MCF 10A (cell line): Measurements from ENCODE around the gene KIAA1614. TPM values are rescaled to one million over a fixed set of nuclear protein-coding genes. Genes with fewer than 3 reads are reported as not detected.
A peak's percentile ranks its signal among the peaks of the same experiment; 100 is the strongest.

Experiments used
- BruUV-seq: library from RNA; stranded (reverse); fragments of 400-500 nt; replicated peaks from 2 replicates; lab custom pipeline; 2021; lab: Mats Ljungman, UMichigan
- CTCF ChIA-PET: fragments of 300-600 bp; sonication (Branson Sonifier 250); formaldehyde crosslinking; extraction: SDS; loops from one replicate; lab custom pipeline; 2021; ENCODE audit warnings: antibody characterized with exemption, inconsistent platforms; lab: Yijun Ruan, JAX
- POLR2A ChIA-PET: fragments of 300-600, 350-650 bp; sonication (Branson Sonifier 250); formaldehyde crosslinking; extraction: SDS; loops from one replicate; lab custom pipeline; 2020; ENCODE audit warnings: antibody characterized with exemption, inconsistent platforms; lab: Yijun Ruan, JAX
- DNase-seq: peaks from one replicate; pipeline ENCODE4 v3.0.0-alpha.2; 2018; ENCODE audit not compliant: unreplicated experiment
- H3K27ac Mint-ChIP-seq: one replicate; pipeline ENCODE4 v1.8.0; 2022; ENCODE audit warnings: mild to moderate bottlenecking, low read depth, mixed read lengths; ENCODE audit not compliant: unreplicated experiment
- H3K27me3 Mint-ChIP-seq: one replicate; pipeline ENCODE4 v1.8.0; 2022; ENCODE audit warnings: mixed read lengths; ENCODE audit not compliant: insufficient read depth, unreplicated experiment
- H3K36me3 Mint-ChIP-seq: one replicate; pipeline ENCODE4 v1.8.0; 2022; ENCODE audit warnings: mild to moderate bottlenecking, moderate library complexity, mixed read lengths; ENCODE audit not compliant: insufficient read depth, unreplicated experiment
- H3K4me1 Mint-ChIP-seq: one replicate; pipeline ENCODE4 v1.8.0; 2022; ENCODE audit warnings: mixed read lengths; ENCODE audit not compliant: insufficient read depth, unreplicated experiment
- H3K4me3 Mint-ChIP-seq: one replicate; pipeline ENCODE4 v1.8.0; 2022; ENCODE audit warnings: mild to moderate bottlenecking, moderate library complexity, mixed read lengths; ENCODE audit not compliant: unreplicated experiment
- H3K9me3 Mint-ChIP-seq: one replicate; pipeline ENCODE4 v1.8.0; 2022; ENCODE audit warnings: mixed read lengths; ENCODE audit not compliant: unreplicated experiment
- CTCF ChIP-seq: fragments of 200-600 bp; IDR thresholded peaks from one replicate; pipeline ENCODE4 v1.8.0; 2022; ENCODE audit warnings: antibody characterized with exemption, mild to moderate bottlenecking; ENCODE audit not compliant: unreplicated experiment
- intact Hi-C: fragments of 100-400 bp; cut with micrococcal nuclease; formaldehyde crosslinking; loops from 2 replicates; pipeline ENCODE4 v1.14.1; 2022
- total RNA-seq: library from RNA; stranded (reverse); gene quantifications from 2 replicates; pipeline ENCODE4 v1.2.3, GENCODE V29; 2022

KIAA1614 gene
- total RNA-seq, 1 experiment from 2014 or later, result 1.1 TPM

DNA sequence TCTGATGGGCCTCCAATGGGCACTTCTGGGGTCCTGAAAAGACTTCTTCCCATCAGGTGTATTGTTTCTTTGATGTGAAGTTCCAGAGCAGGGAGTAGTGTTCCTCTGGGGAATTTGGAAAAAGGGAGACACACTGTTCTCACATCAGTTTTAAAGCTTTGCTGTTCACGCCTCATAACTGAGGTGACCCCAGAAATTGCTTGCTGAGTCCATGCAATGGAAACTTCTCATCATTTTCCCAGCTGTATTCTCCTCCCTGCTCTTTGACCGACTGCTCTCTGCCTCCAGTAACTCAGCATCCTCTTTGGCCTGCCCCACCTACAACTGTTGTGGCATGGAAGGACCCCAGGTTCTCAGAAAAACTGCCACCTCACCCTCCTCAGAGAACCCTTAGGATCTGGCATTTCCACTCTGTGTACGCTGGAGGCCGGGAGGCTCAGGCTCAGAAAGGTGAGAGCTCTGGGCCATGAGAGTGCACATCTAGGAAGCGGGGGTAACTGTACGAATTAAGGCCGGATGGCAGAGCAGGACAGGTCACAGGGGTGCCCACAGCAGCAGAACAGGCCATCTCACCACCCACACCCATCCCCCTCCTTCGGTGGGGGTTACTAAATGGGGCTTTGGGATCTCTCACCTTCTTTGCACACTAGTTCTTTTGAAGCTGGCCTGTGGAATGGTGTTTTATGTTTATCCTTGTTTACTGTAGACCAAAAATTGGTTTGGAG is 58.7 kb downstream of the KIAA1614 start:
- Mint-ChIP-seq H3K9me3 (no peaks in the 10 kb centered on the region), H3K4me3 (no peak overlapping the region), H3K4me1 (no peaks in the 10 kb centered on the region), H3K27ac (no peak overlapping the region), H3K27me3 (no peaks in the 10 kb centered on the region), H3K36me3 (peaks cover 95% of the 10 kb centered on the region)
- POLR2A ChIA-PET, result interaction anchor here (0.7 to 1.0 kb wide), 2 partner anchors 9 to 119 kb away, joined by 3 to 4 read pairs; no protein-coding TSS in a partner anchor
- CTCF ChIA-PET, result interaction anchor here (0.5 to 0.9 kb wide), 2 partner anchors 96 to 170 kb away, joined by 5 to 7 read pairs; no protein-coding TSS in a partner anchor
- no peak for TF ChIP-seq CTCF
- no peak for DNase-seq
- no TSS peak for BruUV-seq
- intact Hi-C loops, result no loop called here

- intact Hi-C loops, result no loop called here
- TF ChIP-seq CTCF, result no peak
- no peak overlapping the region for H3K4me3 Mint-ChIP-seq
- H3K9me3 Mint-ChIP-seq, result no peaks in the 10 kb centered on the region
- ChIA-PET CTCF (interaction anchor here (1.1 to 1.4 kb wide), 2 partner anchors 19 to 203 kb away, joined by 3 to 5 read pairs; no protein-coding TSS in a partner anchor), POLR2A (interaction anchor here (1.0 kb wide), 1 partner anchor 19 kb away, joined by 3 read pairs; no protein-coding TSS in a partner anchor)
- H3K4me1 Mint-ChIP-seq, result no peaks in the 10 kb centered on the region
- H3K27ac Mint-ChIP-seq, result peak overlapping the region; percentile 35
- no TSS peak for BruUV-seq
- H3K36me3 Mint-ChIP-seq, result peaks cover 96% of the 10 kb centered on the region
- H3K27me3 Mint-ChIP-seq, result no peaks in the 10 kb centered on the region
- DNase-seq, result no peak
These were observed 60.7 kb downstream of the KIAA1614 start for GRCh38 chr1:180973369-180973768.

DNA sequence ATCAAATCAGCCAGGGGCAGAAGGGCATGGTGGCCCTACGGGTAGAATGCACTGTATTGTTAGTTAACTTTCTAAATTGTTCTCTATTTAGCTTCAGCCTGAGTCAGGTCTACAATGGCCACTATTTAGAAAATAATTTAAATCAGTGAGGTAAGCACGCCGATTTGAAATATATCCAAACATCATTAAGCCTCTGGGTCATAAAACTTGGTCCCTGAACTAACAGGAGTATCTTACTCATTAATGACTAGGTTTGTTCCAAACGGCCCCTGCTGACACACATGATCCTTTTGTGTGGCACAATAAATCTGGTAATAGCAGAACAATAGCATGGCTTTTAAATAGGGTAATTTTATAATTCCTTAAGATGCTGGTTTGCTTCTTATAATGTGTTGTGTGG is 61.5 kb downstream of the KIAA1614 start:
- H3K4me3 Mint-ChIP-seq, result no peak overlapping the region
- intact Hi-C loops, result no loop called here
- POLR2A ChIA-PET, result interaction anchor here (1.0 to 1.3 kb wide), 2 partner anchors 12 to 18 kb away, joined by 3 read pairs; no protein-coding TSS in a partner anchor
- DNase-seq, result no peak
- no peaks in the 10 kb centered on the region for H3K27me3 Mint-ChIP-seq
- CTCF ChIA-PET, result interaction anchor here (0.7 to 1.4 kb wide), 2 partner anchors 18 to 1160 kb away, joined by 3 read pairs; no protein-coding TSS in a partner anchor
- peak overlapping the region; percentile 35 for H3K27ac Mint-ChIP-seq
- TF ChIP-seq CTCF, result no peak
- no peaks in the 10 kb centered on the region for H3K9me3 Mint-ChIP-seq
- BruUV-seq, result no TSS peak
- peaks cover 96% of the 10 kb centered on the region for H3K36me3 Mint-ChIP-seq
- H3K4me1 Mint-ChIP-seq, result peaks cover 5% of the 10 kb centered on the region

DNA sequence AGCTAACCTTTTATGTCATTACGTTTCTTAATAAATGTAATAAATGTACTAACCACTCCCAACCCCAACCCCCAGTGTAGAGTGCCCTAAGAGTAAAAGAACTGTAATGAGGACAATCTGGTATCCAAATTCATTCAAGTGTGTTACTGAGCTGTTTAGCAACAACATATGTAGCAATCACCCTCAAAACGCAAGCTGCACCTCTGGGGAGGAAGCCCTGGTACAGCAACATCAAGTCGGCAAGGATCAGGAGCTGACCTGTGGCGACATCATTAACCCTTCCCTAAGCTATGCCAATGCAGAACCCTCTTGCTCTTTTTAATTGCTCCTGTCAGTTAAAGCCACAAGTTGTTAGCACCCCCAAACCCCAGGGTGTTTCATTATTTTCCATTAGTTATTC is 62.9 kb downstream of the KIAA1614 start:
- intact Hi-C loops, result no loop called here
- H3K9me3 Mint-ChIP-seq, result no peaks in the 10 kb centered on the region
- ChIA-PET POLR2A (interaction anchor here (0.6 to 2.1 kb wide), 7 partner anchors 9 to 1738 kb away, joined by 3 to 6 read pairs (median 3); partner anchors contain the start of genes MR1 and STX6), CTCF (interaction anchor here (0.6 to 2.0 kb wide), 13 partner anchors 9 to 788 kb away, joined by 3 to 8 read pairs (median 4); no protein-coding TSS in a partner anchor)
- peaks cover 96% of the 10 kb centered on the region for H3K36me3 Mint-ChIP-seq
- H3K27me3 Mint-ChIP-seq, result no peaks in the 10 kb centered on the region
- no peak overlapping the region for H3K4me3 Mint-ChIP-seq
- no peak overlapping the region for H3K27ac Mint-ChIP-seq
- DNase-seq, result peak; percentile 31
- peaks cover 5% of the 10 kb centered on the region for H3K4me1 Mint-ChIP-seq
- TF ChIP-seq CTCF, result no peak
- BruUV-seq, result no TSS peak
